Epithelial cell of proximal tubule (primary cell): ENCODE measurements around the gene CYTIP. TPM values are rescaled to one million over a fixed set of nuclear protein-coding genes. Genes with fewer than 3 reads are reported as not detected.

Experiments
- DNase-seq: peaks from one replicate; pipeline ENCODE4 v3.0.0-alpha.2; 2011; ENCODE audit warnings: low read depth
- H3K4me3 ChIP-seq: 2 replicates; pipeline ENCODE4 v1.5.1; 2011; ENCODE audit warnings: low read depth, mild to moderate bottlenecking, low read length
- total RNA-seq: library from RNA; depleted of rRNA; stranded (reverse); fragments of >200 nt; gene quantifications from 2 replicates; pipeline ENCODE4 v1.2.3, GENCODE V29; 2015
- TF ChIP-seq, protein P1 (sequence below): conservative IDR thresholded peaks from 2 replicates; pipeline ENCODE4 v1.5.1; 2012; ENCODE audit warnings: low read depth, mild to moderate bottlenecking, low read length

Gene CYTIP
- total RNA-seq, 1 donor from 2014 or later = 1.3 TPM

DNA sequence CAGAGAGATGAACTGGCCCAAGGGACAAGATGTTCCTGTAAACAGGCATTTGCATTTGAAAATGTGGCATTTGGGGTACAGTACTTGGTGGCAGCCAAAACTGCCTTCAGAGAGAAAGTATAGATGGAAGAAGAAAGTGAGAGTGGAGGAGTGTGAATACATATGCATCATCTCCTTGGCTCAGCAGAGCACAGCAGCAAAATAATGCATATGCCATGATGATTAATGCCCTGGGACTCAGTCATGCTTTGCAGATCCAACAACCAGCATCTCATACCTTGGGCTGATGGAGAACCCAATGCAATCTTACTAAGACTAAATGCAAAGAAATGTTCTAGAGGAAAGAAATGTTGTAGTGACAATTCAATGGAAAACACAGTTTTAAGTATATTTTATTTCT, 29.7 kb upstream of the CYTIP start:
- no peak for DNase-seq
- TF ChIP-seq, protein P1, sequence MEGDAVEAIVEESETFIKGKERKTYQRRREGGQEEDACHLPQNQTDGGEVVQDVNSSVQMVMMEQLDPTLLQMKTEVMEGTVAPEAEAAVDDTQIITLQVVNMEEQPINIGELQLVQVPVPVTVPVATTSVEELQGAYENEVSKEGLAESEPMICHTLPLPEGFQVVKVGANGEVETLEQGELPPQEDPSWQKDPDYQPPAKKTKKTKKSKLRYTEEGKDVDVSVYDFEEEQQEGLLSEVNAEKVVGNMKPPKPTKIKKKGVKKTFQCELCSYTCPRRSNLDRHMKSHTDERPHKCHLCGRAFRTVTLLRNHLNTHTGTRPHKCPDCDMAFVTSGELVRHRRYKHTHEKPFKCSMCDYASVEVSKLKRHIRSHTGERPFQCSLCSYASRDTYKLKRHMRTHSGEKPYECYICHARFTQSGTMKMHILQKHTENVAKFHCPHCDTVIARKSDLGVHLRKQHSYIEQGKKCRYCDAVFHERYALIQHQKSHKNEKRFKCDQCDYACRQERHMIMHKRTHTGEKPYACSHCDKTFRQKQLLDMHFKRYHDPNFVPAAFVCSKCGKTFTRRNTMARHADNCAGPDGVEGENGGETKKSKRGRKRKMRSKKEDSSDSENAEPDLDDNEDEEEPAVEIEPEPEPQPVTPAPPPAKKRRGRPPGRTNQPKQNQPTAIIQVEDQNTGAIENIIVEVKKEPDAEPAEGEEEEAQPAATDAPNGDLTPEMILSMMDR = no peak
- H3K4me3 ChIP-seq = no peak overlapping the region

DNA sequence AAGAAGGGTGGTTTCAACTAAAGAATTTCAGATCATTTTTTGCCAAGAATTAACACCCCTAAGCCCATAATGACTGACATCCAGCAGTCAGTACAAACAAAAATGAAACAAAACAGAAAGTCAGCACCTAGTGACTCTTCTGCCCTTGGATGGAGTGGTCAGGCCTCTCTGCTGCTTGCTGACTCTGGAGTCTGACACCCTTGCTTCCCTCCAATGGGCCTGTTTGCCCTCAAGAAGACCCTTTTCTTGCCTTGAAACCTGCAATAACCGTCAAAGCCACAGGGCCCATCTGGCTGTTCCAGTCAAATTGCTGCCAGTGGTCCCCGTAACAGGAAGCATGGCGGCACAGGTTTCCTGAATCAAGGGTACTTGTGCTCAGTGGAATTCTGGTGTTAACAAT, 27.2 kb upstream of the CYTIP start:
- no peak overlapping the region for H3K4me3 ChIP-seq
- DNase-seq = no peak
- TF ChIP-seq, protein P1 = no peak

DNA sequence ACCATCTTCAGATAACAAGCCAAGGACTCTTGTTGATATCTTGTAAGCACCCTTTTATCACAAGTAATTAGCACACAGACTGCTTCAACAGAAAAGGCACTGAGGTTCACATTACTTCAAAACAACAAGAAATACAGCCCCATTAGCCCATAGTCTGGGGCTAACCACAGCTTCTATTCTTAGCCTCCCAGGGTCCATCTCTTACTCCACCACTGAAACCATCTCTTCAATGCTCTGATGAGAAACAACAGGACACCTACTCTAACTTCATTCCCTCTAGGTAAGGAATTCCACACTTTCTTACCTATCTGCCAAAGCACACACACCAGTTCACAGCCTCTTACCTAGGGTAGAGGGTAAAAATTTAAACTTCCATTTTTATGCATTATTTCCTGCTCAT, 26.4 kb upstream of the CYTIP start:
- no peak for DNase-seq
- TF ChIP-seq, protein P1 = no peak
- no peak overlapping the region for H3K4me3 ChIP-seq

DNA sequence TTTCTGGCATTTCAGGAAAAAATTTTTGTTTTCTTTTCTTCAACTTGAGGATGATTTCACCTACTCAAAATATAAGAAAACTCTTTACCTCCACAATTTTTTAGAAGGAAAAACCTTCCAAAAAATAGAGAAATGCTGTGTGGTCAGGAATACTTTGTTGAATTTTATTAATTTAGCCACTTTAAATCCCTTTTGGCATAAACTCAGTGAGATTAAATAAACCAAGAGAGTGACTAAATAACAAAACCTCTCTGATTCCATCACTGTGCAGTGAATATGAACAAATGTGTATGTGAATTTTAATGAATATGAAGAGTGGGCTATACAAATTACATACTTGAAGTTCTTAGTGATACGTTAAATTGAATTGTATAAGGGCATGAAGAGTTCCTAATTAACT, 25.8 kb upstream of the CYTIP start:
- TF ChIP-seq, protein P1 = no peak
- H3K4me3 ChIP-seq = no peak overlapping the region
- DNase-seq = no peak

DNA sequence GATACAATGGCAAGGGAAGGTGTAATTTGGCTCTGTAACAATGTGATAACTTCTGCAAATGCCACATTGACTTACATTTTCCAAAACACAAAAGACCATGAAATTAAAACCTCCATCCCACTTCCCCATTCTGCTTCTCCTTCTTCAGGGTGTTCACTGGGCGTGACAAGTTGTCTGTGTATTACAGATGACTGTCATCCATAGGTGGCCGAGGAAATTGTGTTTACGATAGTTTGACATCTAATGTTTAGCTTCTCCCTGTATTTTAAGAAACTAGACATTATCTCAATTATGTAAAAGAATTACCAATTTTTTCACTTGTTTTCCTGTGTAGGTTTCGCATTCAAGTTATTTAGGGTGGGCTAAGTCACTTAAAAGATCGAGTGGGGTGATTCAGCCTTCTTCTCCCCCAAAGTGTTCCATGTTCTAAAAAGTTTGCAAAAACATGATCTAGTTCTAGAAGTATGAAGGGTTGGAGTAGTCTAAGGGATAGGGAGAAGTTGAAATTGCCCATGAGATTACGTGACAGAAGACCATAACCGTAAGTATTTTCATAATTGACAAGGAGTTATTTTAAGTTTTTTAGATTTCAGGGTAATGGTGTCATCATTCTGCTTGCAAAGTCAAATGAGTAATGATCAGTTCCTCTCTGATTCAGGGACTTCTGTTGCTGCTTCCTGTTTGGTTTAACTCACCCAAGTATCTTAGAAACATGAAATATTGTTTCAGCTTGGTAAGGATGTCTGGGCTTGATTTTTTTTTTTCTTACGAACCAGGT, 25.2 kb upstream of the CYTIP start:
- TF ChIP-seq, protein P1 = no peak
- DNase-seq = no peak
- H3K4me3 ChIP-seq = no peak overlapping the region

DNA sequence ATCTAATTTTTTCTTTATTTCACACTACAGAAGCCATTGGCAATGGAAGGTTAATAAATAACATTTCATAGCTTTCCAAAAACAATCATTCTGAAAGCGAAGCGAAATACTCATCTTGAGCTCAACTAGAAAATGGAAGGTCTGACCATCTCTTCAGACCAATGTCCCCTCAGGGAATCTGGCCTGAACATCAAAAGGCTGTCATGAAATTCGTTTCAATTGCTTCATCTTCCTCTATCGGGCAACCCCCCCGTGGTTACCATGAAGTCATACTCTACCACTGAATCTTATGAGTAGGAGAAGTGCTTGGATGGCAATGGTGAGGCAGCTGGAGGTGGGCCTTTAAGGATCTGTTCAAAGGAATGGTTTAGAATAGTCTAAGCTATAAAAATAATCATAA, 22.9 kb upstream of the CYTIP start:
- H3K4me3 ChIP-seq = no peak overlapping the region
- no peak for DNase-seq
- TF ChIP-seq, protein P1 = no peak

DNA sequence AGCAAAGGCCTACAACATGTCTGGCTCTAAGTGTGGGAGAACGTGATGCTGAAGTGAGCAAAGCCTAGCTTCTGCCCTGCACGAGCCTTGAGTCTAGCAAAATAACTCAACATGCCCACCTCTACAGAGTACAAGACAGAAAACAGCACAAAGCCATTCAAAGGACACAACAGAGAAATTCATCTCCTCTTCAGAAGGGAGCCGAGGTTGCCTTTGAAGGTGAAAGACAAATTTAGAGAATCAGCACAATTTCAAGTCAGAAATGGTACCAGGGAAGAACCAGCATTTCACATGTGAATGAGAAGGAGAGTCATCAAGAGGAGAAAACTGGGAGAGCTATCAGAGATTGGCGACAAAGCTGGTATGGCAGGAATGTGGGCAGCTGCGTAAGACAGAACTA, 21.7 kb upstream of the CYTIP start:
- TF ChIP-seq, protein P1 = no peak
- DNase-seq = no peak
- H3K4me3 ChIP-seq = no peak overlapping the region
